Adrenal gland (tissue), 5 donors: ENCODE measurements around the gene STAG3.

Source experiments
- CTCF ChIP-seq, 6 experiments: fragments of 450-650 bp in 4 of 6; fragments of 200-600 bp in 2 of 6; sonication (generic) in 1 of 6; IDR thresholded peaks; 1 replicate in 5 of 6; 2 replicates in 1 of 6; pipeline versions ENCODE4 v1.5.1 to v1.8.0; 2016 to 2021; ENCODE audit warnings: antibody characterized with exemption in 6 of 6, mild to moderate bottlenecking in 2 of 6, moderate library complexity in 1 of 6
- POLR2A ChIP-seq, 2 donors: fragments of 450-650 bp; IDR thresholded peaks; one replicate each; pipeline ENCODE4 v1.6.1; 2017; ENCODE audit warnings: antibody characterized with exemption in 2 of 2, mild to moderate bottlenecking in 2 of 2, moderate library complexity in 1 of 2
- donor health status: DM: no; HTN: no; CAD: no.

GRCh38 chr7:100153708-100154535, 23.8 kb upstream of the STAG3 start:
- TF ChIP-seq CTCF (IDR thresholded peaks at IDR 0.05) (no peak), POLR2A (IDR thresholded peaks at IDR 0.05) (no peak)
